Large intestine (tissue), 3 donors: ENCODE measurements around the gene ZFP36L2. TPM values are rescaled to one million over a fixed set of nuclear protein-coding genes. Genes with fewer than 3 reads are reported as not detected.
A peak's percentile ranks its signal among the peaks of the same experiment; 100 is the strongest.

Experiments used
- DNase-seq, 2 donors: peaks; one replicate each; pipeline versions ENCODE4 v3.0.0 to v3.0.0-alpha.2; 2013
- H3K27ac ChIP-seq: one replicate; pipeline ENCODE4 v1.5.1; 2013; ENCODE audit warnings: low read length
- H3K27me3 ChIP-seq: 2 replicates; pipeline ENCODE4 v1.6.1; 2013; ENCODE audit warnings: low read length; ENCODE audit not compliant: control insufficient read depth, insufficient read depth
- H3K36me3 ChIP-seq: 2 replicates; pipeline ENCODE4 v1.6.1; 2013; ENCODE audit warnings: low read length; ENCODE audit not compliant: control insufficient read depth, insufficient read depth
- H3K4me1 ChIP-seq: one replicate; pipeline ENCODE4 v1.6.1; 2013; ENCODE audit warnings: low read length; ENCODE audit not compliant: control insufficient read depth, insufficient read depth
- H3K4me3 ChIP-seq: one replicate; pipeline ENCODE4 v1.5.1; 2013; ENCODE audit warnings: low read length
- H3K9me3 ChIP-seq: one replicate; pipeline ENCODE4 v1.6.1; 2013; ENCODE audit warnings: mild to moderate bottlenecking, low read depth, low read length, moderate library complexity; ENCODE audit not compliant: control insufficient read depth
- WGBS: methylation state at CpG from one replicate; pipeline ENCODE4 v1.1.5; 2013; ENCODE audit warnings: low lambda C conversion rate; ENCODE audit not compliant: insufficient coverage; 5-methylcytosine and 5-hydroxymethylcytosine counted together
- polyA plus RNA-seq: library from polyadenylated mRNA; unstranded; fragments of 120-200 nt; gene quantifications from one replicate; pipeline ENCODE4 v1.2.1, GENCODE V29; 2013

The ZFP36L2 gene
- polyA plus RNA-seq, 1 donor, result 279 TPM

GRCh38 chr2:43210125-43210466 is 16.3 kb downstream of the ZFP36L2 start:
- H3K27ac ChIP-seq, result peak overlapping the region; percentile 58
- no peaks in the 10 kb centered on the region for H3K27me3 ChIP-seq
- WGBS, result no CpG with 5 or more reads among the region's 6 CpGs
- DNase-seq, result no peak
- no peaks in the 10 kb centered on the region for H3K9me3 ChIP-seq
- no peaks in the 10 kb centered on the region for H3K36me3 ChIP-seq
- H3K4me3 ChIP-seq, result no peak overlapping the region
- peaks cover 29% of the 10 kb centered on the region for H3K4me1 ChIP-seq

- H3K4me1 ChIP-seq, result peaks cover 29% of the 10 kb centered on the region
- no peaks in the 10 kb centered on the region for H3K9me3 ChIP-seq
- DNase-seq, result no peak
- WGBS, result no CpG with 5 or more reads among the region's 5 CpGs
- H3K27me3 ChIP-seq, result no peaks in the 10 kb centered on the region
- H3K27ac ChIP-seq, result no peak overlapping the region
- H3K36me3 ChIP-seq, result no peaks in the 10 kb centered on the region
- H3K4me3 ChIP-seq, result no peak overlapping the region
These were observed 17.1 kb downstream of the ZFP36L2 start for GRCh38 chr2:43209204-43209717.

GRCh38 chr2:43207553-43208300 is 18.7 kb downstream of the ZFP36L2 start:
- no peak for DNase-seq
- no CpG with 5 or more reads among the region's 9 CpGs for WGBS
- Histone ChIP-seq H3K27me3 (no peaks in the 10 kb centered on the region), H3K4me1 (peaks cover 22% of the 10 kb centered on the region), H3K4me3 (no peak overlapping the region), H3K9me3 (no peaks in the 10 kb centered on the region), H3K36me3 (no peaks in the 10 kb centered on the region), H3K27ac (no peak overlapping the region)

DNA sequence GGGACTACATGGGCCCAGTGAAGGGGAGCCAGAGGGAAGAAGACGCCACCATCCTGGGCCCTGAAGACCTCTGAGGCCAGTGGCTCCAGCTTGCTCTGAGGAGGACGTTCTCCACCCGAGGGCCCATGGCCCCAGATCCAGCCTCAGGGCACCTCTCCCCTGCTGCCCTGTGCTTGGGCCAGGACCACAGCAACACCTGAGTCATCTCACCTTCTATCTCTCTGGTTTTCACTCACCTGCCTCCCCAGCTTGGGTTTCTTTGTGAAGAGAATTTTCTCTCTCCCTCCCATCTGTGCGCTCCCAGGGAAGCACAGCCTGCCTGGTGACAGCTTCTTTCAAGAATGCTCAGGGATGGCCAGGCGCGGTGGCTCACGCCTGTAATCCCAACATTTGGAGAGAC is 19.8 kb downstream of the ZFP36L2 start:
- Histone ChIP-seq H3K4me3 (no peak overlapping the region), H3K9me3 (no peaks in the 10 kb centered on the region), H3K27ac (no peak overlapping the region), H3K4me1 (peaks cover 19% of the 10 kb centered on the region), H3K36me3 (no peaks in the 10 kb centered on the region), H3K27me3 (no peaks in the 10 kb centered on the region)
- no peak for DNase-seq
- no CpG with 5 or more reads among the region's 7 CpGs for WGBS

DNA sequence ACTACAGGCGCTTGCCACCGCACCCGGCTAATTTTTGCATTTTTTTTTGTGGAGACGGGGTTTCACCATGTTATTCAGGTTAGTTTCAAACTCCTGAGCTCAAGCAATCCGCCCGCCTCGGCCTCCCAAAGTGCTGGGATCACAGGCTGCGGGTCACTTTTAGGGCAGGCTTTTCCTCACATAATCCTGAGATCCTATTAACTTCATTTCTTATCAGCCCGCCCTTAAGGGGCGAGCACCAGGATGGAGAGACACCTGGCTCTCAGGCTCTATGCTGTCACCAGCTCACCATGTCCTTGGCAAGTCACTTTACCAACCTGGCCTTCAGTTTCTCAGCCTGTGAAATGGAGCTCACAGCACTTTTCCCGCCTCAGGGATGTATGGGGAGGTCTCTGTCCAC is 23.0 kb downstream of the ZFP36L2 start:
- Histone ChIP-seq H3K4me1 (peaks cover 26% of the 10 kb centered on the region), H3K36me3 (no peaks in the 10 kb centered on the region), H3K4me3 (no peak overlapping the region), H3K9me3 (no peaks in the 10 kb centered on the region), H3K27me3 (no peaks in the 10 kb centered on the region), H3K27ac (no peak overlapping the region)
- no CpG with 5 or more reads among the region's 11 CpGs for WGBS
- no peak for DNase-seq

GRCh38 chr2:43202289-43202688 is 24.1 kb downstream of the ZFP36L2 start:
- 100% methylated on average over 1 of the region's 2 CpGs for WGBS
- Histone ChIP-seq H3K27me3 (no peaks in the 10 kb centered on the region), H3K36me3 (no peaks in the 10 kb centered on the region), H3K4me3 (no peak overlapping the region), H3K27ac (no peak overlapping the region), H3K9me3 (no peaks in the 10 kb centered on the region), H3K4me1 (peaks cover 32% of the 10 kb centered on the region)
- no peak for DNase-seq

- no CpG with 5 or more reads among the region's 4 CpGs for WGBS
- Histone ChIP-seq H3K27ac (no peak overlapping the region), H3K9me3 (no peaks in the 10 kb centered on the region)
These were observed 24.9 kb downstream of the ZFP36L2 start for GRCh38 chr2:43201497-43201896.

GRCh38 chr2:43201016-43201415 is 25.4 kb downstream of the ZFP36L2 start:
- H3K9me3 ChIP-seq, result no peaks in the 10 kb centered on the region
- no CpG with 5 or more reads among the region's 7 CpGs for WGBS
- DNase-seq, result no peak
- H3K27me3 ChIP-seq, result no peaks in the 10 kb centered on the region
- peaks cover 41% of the 10 kb centered on the region for H3K4me1 ChIP-seq
- no peak overlapping the region for H3K4me3 ChIP-seq
- H3K36me3 ChIP-seq, result no peaks in the 10 kb centered on the region
- H3K27ac ChIP-seq, result peak overlapping the region; percentile 83

More at GRCh38 chr2:43201497-43201896, 24.9 kb downstream of the ZFP36L2 start:
- DNase-seq, result no peak
- Histone ChIP-seq H3K27me3 (no peaks in the 10 kb centered on the region), H3K4me3 (no peak overlapping the region), H3K4me1 (peaks cover 40% of the 10 kb centered on the region), H3K36me3 (no peaks in the 10 kb centered on the region)

GRCh38 chr2:43199492-43200488 is 26.6 kb downstream of the ZFP36L2 start:
- 80% methylated on average over 1 of the region's 16 CpGs for WGBS
- H3K27me3 ChIP-seq, result no peaks in the 10 kb centered on the region
- no peaks in the 10 kb centered on the region for H3K9me3 ChIP-seq
- peaks cover 52% of the 10 kb centered on the region for H3K4me1 ChIP-seq
- H3K36me3 ChIP-seq, result no peaks in the 10 kb centered on the region
- H3K27ac ChIP-seq, result peak overlapping the region; percentile 83
- DNase-seq, result peak; percentile 89 to 94
- no peak overlapping the region for H3K4me3 ChIP-seq

GRCh38 chr2:43198263-43198662 is 28.1 kb downstream of the ZFP36L2 start:
- WGBS, result no CpG with 5 or more reads among the region's 6 CpGs
- no peaks in the 10 kb centered on the region for H3K36me3 ChIP-seq
- DNase-seq, result no peak
- peaks cover 65% of the 10 kb centered on the region for H3K4me1 ChIP-seq
- no peak overlapping the region for H3K27ac ChIP-seq
- H3K9me3 ChIP-seq, result no peaks in the 10 kb centered on the region
- H3K4me3 ChIP-seq, result no peak overlapping the region
- H3K27me3 ChIP-seq, result no peaks in the 10 kb centered on the region
